KOPT-K1 (cell line): ENCODE results near the gene BRD3.

Source experiments
- H3K27ac ChIP-seq: fragments of 200-600 bp; sonication (generic); 2 replicates; pipeline ENCODE4 v1.5.1; 2016; ENCODE audit warnings: antibody characterized with exemption, mild to moderate bottlenecking, low read depth, low read length; ENCODE audit not compliant: poor library complexity, severe bottlenecking
- H3K36me3 ChIP-seq: fragments of 200-600 bp; sonication (generic); 2 replicates; pipeline ENCODE4 v1.5.1; 2017; ENCODE audit warnings: antibody characterized with exemption, mild to moderate bottlenecking, low read length, moderate library complexity; ENCODE audit not compliant: insufficient read depth
- H3K9me3 ChIP-seq: fragments of 200-600 bp; sonication (generic); 2 replicates; pipeline ENCODE4 v1.5.1; 2017; ENCODE audit warnings: antibody characterized with exemption, low read length, mild to moderate bottlenecking; ENCODE audit not compliant: insufficient read depth, poor library complexity, severe bottlenecking

BRD3 gene

GRCh38 chr9:134004131-134004873 lies 63.5 kb downstream of the BRD3 start:
- H3K36me3 ChIP-seq, result no peaks in the 10 kb centered on the region
- no peaks in the 10 kb centered on the region for H3K9me3 ChIP-seq
- no peak overlapping the region for H3K27ac ChIP-seq

- Histone ChIP-seq H3K36me3 (no peaks in the 10 kb centered on the region), H3K9me3 (no peaks in the 10 kb centered on the region), H3K27ac (no peak overlapping the region)
Measured at GRCh38 chr9:134003237-134003636, 64.6 kb downstream of the BRD3 start.

GRCh38 chr9:134002796-134003195 lies 65.0 kb downstream of the BRD3 start:
- H3K36me3 ChIP-seq, result no peaks in the 10 kb centered on the region
- H3K27ac ChIP-seq, result no peak overlapping the region
- H3K9me3 ChIP-seq, result no peaks in the 10 kb centered on the region

- Histone ChIP-seq H3K36me3 (no peaks in the 10 kb centered on the region), H3K27ac (no peak overlapping the region), H3K9me3 (no peaks in the 10 kb centered on the region)
Measured at GRCh38 chr9:133999851-134000265, 68.0 kb downstream of the BRD3 start.

GRCh38 chr9:133998915-133999595 lies 68.8 kb downstream of the BRD3 start:
- Histone ChIP-seq H3K36me3 (no peaks in the 10 kb centered on the region), H3K9me3 (no peaks in the 10 kb centered on the region), H3K27ac (no peak overlapping the region)

- no peaks in the 10 kb centered on the region for H3K36me3 ChIP-seq
- H3K27ac ChIP-seq, result no peak overlapping the region
- no peaks in the 10 kb centered on the region for H3K9me3 ChIP-seq
Measured at GRCh38 chr9:133997584-133997983, 70.2 kb downstream of the BRD3 start.

- Histone ChIP-seq H3K27ac (no peak overlapping the region), H3K9me3 (no peaks in the 10 kb centered on the region), H3K36me3 (no peaks in the 10 kb centered on the region)
Measured at GRCh38 chr9:133996531-133997520, 71.0 kb downstream of the BRD3 start.

GRCh38 chr9:133995012-133995896 lies 72.6 kb downstream of the BRD3 start:
- H3K27ac ChIP-seq, result no peak overlapping the region
- no peaks in the 10 kb centered on the region for H3K36me3 ChIP-seq
- H3K9me3 ChIP-seq, result no peaks in the 10 kb centered on the region

GRCh38 chr9:133994353-133995011 lies 73.3 kb downstream of the BRD3 start:
- H3K27ac ChIP-seq, result no peak overlapping the region
- H3K36me3 ChIP-seq, result no peaks in the 10 kb centered on the region
- H3K9me3 ChIP-seq, result no peaks in the 10 kb centered on the region

- no peaks in the 10 kb centered on the region for H3K36me3 ChIP-seq
- H3K9me3 ChIP-seq, result no peaks in the 10 kb centered on the region
- H3K27ac ChIP-seq, result no peak overlapping the region
Measured at GRCh38 chr9:133993635-133994253, 74.1 kb downstream of the BRD3 start.

GRCh38 chr9:133992780-133993634 lies 74.8 kb downstream of the BRD3 start:
- Histone ChIP-seq H3K9me3 (no peaks in the 10 kb centered on the region), H3K27ac (no peak overlapping the region), H3K36me3 (no peaks in the 10 kb centered on the region)

- no peaks in the 10 kb centered on the region for H3K36me3 ChIP-seq
- no peak within 1 kb of the TSS for H3K27ac ChIP-seq
- no peaks in the 10 kb centered on the region for H3K9me3 ChIP-seq
Measured at GRCh38 chr9:133991964-133992779, 75.7 kb downstream of the BRD3 start, which contains the start of gene VAV2. TSS of gene VAV2 (minus strand) at chr9:133992324. CDS start at chr9:133992278, 46 bp downstream.
